ENCODE results near the gene PORCN.
"Not testable (repeated sequence)": the region's sequence is repeated elsewhere in the genome, so short reads cannot be mapped to it uniquely, and the experiment has no call there.

The PORCN gene

GRCh38 chrX:48514126-48514806 lies 5.5 kb downstream of the PORCN start:
- no peak for DNase-seq

DNA sequence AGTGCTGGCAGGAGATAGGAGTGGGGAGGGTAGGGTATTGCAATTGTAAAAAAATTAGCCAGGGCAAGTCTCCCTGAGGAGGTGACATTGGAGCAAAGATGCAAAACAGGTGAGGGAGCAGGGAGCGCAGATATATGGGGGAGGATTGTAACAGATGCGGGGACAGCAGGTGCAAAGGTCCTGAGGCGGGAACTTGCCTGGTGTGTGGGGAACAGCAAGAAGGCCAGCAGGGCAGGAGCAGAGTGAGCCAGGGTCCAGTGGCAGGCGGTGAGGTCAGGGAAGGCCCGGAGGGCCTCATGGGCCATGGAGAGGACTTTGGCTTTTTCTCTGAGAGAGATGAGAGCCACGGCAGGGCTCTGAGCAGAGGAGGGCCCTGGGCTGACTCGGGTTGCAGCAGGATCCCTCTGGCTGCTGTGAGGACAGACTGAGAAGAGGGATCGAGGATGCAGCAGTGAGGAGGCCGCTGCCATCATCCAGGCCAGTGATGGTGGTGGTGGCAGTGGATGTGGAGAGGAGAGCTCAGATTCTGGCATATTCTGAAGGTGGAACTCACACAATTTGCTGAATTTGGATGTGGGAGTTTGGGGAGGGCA lies 6.2 kb downstream of the PORCN start:
- DNase-seq = no peak

DNA sequence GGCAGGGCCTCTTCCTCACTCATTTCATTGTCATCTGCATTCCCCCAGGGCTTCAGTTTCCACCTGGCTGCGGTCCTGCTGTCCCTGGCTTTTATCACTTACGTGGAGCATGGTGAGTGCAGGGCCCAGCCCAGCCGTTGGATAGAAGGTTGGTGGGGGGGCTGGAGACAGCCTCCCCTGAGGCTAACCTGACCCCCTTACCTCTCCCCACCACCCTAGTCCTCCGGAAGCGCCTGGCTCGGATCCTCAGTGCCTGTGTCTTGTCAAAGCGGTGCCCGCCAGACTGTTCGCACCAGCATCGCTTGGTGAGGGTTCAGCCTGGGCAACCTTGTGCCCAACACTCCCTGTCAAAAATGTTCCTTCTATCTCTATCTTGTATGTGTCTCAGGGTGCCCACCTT lies 7.0 kb downstream of the PORCN start:
- DNase-seq = no peak

GRCh38 chrX:48516285-48516684 lies 7.5 kb downstream of the PORCN start:
- DNase-seq = no peak

DNA sequence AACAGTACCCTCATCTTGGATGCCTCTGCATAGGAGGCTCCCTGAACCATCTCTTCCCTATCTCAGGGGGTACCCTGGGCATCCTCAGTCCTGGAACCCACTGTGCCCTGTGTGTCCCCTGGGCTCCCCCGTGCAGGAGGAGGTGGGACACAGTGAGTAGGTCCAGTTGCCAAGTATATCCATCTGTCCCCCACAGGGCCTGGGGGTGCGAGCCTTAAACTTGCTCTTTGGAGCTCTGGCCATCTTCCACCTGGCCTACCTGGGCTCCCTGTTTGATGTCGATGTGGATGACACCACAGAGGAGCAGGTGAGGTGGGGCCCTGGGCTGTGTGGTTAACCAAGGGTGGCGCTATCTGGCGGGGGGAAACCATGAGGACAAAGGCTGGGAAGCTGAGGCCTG lies 8.2 kb downstream of the PORCN start:
- DNase-seq = no peak

GRCh38 chrX:48519481-48519880 lies 10.7 kb downstream of the PORCN start:
- not testable (repeated sequence) for DNase-seq

DNA sequence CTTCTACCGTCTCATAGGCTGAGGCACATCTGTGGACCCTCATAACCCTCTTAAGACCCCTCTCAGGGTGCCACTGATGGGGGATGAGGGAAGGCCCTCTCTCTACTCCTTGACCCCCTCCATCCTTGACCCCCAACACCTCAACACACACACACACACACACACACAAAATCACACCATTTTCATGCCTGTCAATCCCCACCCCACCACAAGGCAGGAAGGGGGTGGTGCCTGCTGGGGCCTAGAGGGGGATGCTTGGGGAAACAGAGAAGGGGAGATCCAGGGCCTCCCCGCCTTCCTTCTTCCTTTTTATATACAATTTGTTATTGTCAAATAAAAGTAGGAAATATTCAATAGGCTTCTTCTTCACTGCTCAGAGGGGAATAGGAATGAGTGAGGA lies 11.7 kb downstream of the PORCN start:
- no peak for DNase-seq

DNA sequence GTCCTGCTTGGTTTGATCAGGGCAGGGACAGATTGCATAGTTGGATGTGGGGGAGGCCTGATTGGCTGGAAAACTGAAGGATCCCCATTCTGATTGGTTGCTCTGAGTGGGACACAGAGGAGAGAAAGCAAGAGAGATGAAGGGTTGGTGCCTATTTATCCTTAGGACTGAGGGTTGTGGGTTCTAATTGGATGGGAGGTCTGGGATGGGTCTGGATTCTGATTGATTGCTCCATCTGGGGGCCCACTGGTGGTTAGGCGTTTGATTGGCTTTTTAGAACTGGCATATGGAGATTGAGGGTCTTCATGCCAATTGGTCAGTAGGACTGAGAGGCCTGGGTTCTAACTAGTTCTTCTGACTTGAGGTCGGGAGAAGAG lies 12.2 kb downstream of the PORCN start:
- DNase-seq = peak in 1 of 2 experiments; percentile 5

DNA sequence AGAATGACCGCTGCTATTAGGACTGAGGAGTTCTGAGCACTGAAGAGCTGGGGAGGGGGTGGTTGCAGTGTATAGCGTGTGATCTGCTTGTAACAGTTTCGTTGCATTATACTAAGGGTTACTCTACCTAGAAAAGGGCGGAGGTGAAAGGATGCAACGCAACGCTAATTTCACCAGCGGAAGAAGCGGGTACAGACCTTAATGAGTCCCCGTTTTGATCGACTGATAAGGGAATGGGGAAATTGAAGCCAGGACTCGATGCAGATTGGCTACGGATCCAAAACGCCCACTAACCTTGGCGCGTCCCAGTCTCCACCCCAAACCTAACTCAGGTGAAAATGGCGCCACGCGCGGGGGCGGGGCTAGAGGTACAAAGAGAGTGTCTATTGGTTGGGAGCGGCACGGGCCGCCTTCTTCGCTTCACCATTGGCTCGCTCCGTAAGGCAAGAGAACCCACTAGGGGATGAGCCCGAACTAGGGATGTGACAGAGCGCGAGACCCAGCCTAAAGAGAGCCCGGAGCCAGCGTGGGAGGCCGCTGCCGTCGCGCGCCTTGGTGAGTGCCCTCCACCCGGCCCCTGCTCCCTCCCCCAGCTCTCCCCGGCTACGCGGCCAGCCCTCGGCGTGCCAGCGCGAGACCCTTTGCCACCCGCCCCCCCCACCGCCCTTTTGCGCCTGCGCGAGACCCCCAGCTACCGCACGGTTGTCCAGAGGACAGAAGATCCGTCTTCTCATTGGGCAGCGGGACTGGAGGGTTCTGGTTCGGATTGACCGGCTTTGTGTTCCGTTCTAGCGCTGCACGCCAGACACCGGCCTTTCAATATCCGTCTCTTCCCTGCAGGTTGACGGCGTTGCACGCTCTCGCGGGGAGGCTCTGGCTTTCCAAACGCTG lies 12.8 kb downstream of the PORCN start, which contains the start of gene EBP:
EBP (plus strand) TSS at position 456 of the 891 bp plus-strand sequence. CDS start 1,964 bp downstream, outside the sequence.
- peak; percentile 79 to 91 for DNase-seq

GRCh38 chrX:48522291-48522690 lies 13.5 kb downstream of the PORCN start:
- no peak for DNase-seq

DNA sequence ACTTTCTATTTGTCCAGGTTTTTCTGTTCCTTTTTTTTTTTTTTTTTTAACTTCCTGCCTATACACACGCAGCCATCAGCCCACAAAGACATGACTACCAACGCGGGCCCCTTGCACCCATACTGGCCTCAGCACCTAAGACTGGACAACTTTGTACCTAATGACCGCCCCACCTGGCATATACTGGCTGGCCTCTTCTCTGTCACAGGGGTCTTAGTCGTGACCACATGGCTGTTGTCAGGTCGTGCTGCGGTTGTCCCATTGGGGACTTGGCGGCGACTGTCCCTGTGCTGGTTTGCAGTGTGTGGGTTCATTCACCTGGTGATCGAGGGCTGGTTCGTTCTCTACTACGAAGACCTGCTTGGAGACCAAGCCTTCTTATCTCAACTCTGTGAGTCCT lies 14.9 kb downstream of the PORCN start:
- no peak for DNase-seq

- not testable (repeated sequence) for DNase-seq
Observed at GRCh38 chrX:48525853-48526252, 17.1 kb downstream of the PORCN start.

DNA sequence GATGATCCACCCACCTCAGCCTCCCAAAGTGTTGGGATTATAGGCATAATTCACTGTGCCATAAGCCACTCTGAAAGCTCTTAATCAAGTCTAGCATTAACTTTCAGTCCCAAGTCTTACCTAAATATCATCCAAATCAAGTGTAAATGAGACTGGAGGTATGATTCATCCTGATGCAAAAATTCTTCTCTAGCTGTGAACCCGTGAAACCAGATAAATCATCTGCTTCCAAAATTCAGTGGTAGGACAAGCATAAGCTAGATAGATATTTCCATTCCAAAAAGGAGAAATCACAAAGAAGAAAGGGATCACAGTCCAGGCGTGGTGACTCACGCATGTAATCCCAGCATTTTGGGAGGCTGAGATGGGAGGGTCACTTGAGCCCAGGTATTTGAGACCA lies 21.9 kb downstream of the PORCN start:
- no peak for DNase-seq

DNA sequence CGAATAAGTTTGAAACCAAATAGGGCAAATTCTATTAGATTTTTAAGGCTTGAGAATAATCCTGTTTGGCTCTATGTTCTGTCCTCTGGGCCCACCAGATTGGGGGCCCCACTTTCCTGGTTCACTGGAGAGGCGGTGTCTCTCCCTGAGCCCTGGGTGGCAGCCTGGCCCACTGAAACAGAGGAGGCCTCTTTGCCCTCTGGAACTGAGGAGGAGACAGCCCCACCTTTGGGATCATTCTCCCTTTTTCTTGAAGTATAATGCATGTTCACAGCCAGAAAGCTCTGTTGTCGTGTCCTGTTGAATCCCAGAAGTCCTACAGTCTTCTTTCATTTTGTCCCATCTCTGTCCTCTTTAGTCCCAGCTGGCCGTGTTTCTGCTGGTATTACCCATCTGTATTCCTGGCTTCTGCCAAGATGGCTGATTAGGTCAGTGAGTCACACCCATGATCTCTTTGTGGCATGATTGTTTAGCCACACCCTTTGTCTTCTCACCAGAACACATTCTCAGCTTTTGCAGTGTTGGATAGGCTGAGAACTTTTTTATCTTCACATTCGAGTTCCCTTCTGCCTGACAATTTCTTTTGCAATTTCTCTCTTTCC lies 22.7 kb downstream of the PORCN start:
- DNase-seq = peak in 1 of 2 experiments; percentile 24

GRCh38 chrX:48532161-48532560 lies 23.4 kb downstream of the PORCN start:
- DNase-seq = no peak

DNA sequence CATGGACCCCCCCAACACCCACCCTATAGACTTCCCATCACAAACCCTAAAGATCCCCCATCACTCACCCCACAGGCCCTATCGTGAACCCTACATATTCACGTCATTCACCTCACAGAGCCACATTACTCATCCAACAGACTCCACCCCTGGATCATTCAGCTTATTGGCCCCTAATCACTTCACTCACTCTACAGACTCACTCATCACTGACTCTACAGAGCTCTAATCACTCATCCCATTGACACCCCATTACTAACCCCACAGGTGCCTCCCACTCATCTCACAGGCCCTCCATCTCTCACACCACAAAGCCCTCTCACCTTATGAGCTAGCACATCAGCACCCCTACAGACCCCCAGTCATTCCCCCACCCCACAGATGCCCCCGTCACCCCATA lies 24.4 kb downstream of the PORCN start:
- no peak for DNase-seq

DNA sequence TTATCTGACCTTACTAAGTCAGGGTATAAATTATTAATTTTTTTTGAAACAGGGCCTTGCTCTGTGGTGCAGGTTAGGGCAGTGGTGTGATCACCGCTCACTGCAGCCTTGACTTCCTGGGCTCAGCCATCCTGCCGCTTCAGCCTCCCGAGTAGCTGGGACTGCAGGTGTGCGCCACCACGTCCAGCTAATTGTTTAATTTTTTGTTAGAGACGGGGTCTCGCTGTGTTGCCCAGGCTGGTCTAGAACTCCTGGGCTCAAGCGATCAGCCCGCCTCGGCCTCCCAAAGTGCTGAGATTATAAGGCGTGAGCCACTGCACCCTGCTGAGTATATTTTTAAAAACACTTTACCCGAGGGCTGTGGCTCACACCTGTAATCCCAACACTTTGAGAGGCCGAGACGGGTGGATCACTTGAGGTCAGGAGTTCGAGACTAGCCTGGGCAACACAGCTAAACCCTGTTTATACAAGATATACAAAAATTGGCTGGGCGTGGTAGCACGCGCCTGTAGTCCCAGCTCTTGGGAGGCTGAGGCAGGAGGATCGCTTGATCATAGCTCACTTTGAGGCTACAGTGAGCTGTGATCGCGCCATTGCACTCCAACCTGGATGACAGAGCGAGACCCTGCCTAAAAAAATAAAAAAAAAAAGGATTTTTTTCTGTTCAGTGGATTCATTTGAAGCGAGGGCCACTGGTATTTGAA lies 30.0 kb downstream of the PORCN start:
- DNase-seq = no peak

GRCh38 chrX:48539345-48540027 lies 30.7 kb downstream of the PORCN start, which contains the start of gene TBC1D25:
Gene TBC1D25, plus strand, starts transcription at chrX:48539714. Its CDS starts 84 bp downstream, at chrX:48539798.
- DNase-seq = peak; percentile 88 to 97

DNA sequence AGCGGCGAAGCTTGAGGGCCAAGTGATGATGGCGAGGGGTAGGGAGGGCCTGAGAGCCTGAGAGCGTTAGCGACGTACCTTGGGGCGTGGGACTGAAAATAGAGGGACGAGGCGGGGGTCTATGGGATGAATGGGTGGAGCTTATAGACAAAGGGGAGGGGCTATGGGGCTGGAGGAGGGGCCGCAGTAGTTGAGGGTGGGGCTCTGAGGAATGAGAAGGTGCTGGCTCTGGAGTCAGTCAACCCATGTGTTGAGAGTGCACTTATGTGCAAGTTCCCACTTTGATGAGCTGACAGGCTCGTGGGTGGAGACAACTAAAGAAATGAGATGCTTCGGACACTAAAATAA lies 31.2 kb downstream of the PORCN start:
- DNase-seq = peak in 1 of 2 experiments; percentile 44

- DNase-seq = no peak
Observed at GRCh38 chrX:48540480-48540879, 31.7 kb downstream of the PORCN start.

DNA sequence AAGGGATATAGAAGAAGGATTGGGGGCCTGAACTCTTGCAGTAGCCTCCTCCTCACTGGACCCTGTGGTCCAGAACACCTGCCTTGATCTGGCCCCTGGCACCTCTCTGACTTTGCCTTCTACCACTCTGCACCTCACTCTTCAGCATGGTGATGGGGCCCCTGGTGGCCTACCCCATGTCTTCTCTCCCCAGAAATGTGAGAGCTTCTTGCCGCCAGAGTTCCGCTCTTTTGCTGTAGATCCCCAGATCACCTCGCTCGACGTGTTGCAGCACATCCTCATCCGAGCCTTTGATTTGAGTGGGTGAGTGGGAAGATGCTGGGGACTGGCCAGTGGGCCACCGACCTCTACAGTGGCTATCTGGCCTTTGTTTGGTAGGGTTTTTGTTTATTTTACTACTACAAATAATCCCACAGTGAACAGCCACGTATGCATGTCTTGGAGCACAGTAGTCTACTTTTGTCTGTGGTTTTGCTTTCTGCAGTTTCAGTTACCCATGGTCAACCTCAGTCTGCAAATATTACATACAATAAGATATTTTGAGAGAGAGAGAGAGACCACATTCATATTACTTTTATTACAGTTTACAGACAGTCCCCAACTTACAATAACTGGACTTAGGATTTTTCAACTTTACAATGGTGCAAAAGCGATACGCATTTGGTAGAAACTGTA lies 32.5 kb downstream of the PORCN start:
- no peak for DNase-seq
